SK-N-SH treated with all-trans-retinoic acid at 6 μM for 48 hours (cell line): ENCODE results near the gene C12orf57.

ENCODE experiments used
- ESRRG ChIP-seq: fragments of 250-450 bp; sonication (Bioruptor Pico); IDR thresholded peaks from 2 replicates; pipeline ENCODE4 v1.6.1; 2021; ENCODE audit warnings: mild to moderate bottlenecking
- SNAI2 ChIP-seq: fragments of 250-450 bp; sonication (Bioruptor Pico); IDR thresholded peaks from 2 replicates; pipeline ENCODE4 v1.5.0; 2020; ENCODE audit warnings: mild to moderate bottlenecking, moderate library complexity
- TCF4 ChIP-seq: fragments of 250-450 bp; sonication (Bioruptor Pico); IDR thresholded peaks from 2 replicates; pipeline ENCODE4 v1.8.0; 2021; ENCODE audit warnings: mild to moderate bottlenecking, moderate library complexity, borderline replicate concordance
- TOX ChIP-seq: fragments of 250-450 bp; sonication (Bioruptor Pico); IDR thresholded peaks from 2 replicates; pipeline ENCODE4 v1.8.0; 2021; ENCODE audit warnings: mild to moderate bottlenecking, moderate library complexity, borderline replicate concordance
- ZFP3 ChIP-seq: fragments of 250-450 bp; sonication (Bioruptor Pico); IDR thresholded peaks from 2 replicates; pipeline ENCODE4 v1.5.0; 2020; ENCODE audit warnings: mild to moderate bottlenecking, moderate library complexity
- ZFP30 ChIP-seq: fragments of 450-650 bp; formaldehyde crosslinking; IDR thresholded peaks from 2 replicates; pipeline ENCODE4 v1.5.0; 2022; ENCODE audit warnings: mild to moderate bottlenecking, moderate library complexity
- ZNF70 ChIP-seq: fragments of 450-650 bp; formaldehyde crosslinking; IDR thresholded peaks from 2 replicates; pipeline ENCODE4 v1.5.0; 2020; ENCODE audit warnings: mild to moderate bottlenecking, moderate library complexity
- TF ChIP-seq, protein P1 (sequence below): fragments of 250-450 bp; sonication (Bioruptor Pico); IDR thresholded peaks from 2 replicates; pipeline ENCODE4 v1.8.0; 2020; ENCODE audit warnings: mild to moderate bottlenecking, moderate library complexity, borderline replicate concordance
- TF ChIP-seq, protein P2 (sequence below): fragments of 250-450 bp; sonication (Bioruptor Pico); IDR thresholded peaks from 2 replicates; pipeline ENCODE4 v1.5.1; 2021; ENCODE audit warnings: mild to moderate bottlenecking, moderate library complexity
- TF ChIP-seq, protein P3 (sequence below): fragments of 250-450 bp; sonication (Bioruptor Pico); IDR thresholded peaks from 2 replicates; pipeline ENCODE4 v1.5.0; 2020; ENCODE audit warnings: mild to moderate bottlenecking, moderate library complexity

DNA sequence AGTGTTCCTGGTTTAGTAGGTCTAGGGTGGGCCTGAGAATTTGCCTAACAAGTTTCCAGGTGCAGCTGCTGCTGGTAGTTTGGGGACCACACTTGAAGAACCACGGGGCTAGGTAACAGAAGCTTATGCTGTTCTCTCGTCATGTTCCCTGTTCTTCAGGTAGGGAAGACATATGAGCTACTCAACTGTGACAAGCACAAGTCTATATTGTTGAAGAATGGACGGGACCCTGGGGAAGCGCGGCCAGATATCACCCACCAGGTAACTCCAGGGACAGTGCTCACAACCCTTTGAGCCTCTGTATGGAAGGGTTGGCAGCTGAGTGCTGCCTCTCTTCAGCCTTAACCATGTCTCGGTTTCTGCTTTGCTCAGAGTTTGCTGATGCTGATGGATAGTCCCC lies 30.4 kb downstream of the C12orf57 start:
- TF ChIP-seq, protein P1, sequence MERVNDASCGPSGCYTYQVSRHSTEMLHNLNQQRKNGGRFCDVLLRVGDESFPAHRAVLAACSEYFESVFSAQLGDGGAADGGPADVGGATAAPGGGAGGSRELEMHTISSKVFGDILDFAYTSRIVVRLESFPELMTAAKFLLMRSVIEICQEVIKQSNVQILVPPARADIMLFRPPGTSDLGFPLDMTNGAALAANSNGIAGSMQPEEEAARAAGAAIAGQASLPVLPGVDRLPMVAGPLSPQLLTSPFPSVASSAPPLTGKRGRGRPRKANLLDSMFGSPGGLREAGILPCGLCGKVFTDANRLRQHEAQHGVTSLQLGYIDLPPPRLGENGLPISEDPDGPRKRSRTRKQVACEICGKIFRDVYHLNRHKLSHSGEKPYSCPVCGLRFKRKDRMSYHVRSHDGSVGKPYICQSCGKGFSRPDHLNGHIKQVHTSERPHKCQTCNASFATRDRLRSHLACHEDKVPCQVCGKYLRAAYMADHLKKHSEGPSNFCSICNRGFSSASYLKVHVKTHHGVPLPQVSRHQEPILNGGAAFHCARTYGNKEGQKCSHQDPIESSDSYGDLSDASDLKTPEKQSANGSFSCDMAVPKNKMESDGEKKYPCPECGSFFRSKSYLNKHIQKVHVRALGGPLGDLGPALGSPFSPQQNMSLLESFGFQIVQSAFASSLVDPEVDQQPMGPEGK (CRISPR knock-in tag) = no peak
- TF ChIP-seq, protein P2, sequence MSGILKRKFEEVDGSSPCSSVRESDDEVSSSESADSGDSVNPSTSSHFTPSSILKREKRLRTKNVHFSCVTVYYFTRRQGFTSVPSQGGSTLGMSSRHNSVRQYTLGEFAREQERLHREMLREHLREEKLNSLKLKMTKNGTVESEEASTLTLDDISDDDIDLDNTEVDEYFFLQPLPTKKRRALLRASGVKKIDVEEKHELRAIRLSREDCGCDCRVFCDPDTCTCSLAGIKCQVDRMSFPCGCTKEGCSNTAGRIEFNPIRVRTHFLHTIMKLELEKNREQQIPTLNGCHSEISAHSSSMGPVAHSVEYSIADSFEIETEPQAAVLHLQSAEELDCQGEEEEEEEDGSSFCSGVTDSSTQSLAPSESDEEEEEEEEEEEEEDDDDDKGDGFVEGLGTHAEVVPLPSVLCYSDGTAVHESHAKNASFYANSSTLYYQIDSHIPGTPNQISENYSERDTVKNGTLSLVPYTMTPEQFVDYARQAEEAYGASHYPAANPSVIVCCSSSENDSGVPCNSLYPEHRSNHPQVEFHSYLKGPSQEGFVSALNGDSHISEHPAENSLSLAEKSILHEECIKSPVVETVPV (CRISPR knock-in tag) = no peak
- TF ChIP-seq ZFP30 (CRISPR knock-in tag) = no peak
- no peak for TF ChIP-seq TOX (CRISPR knock-in tag)
- TF ChIP-seq, protein P3, sequence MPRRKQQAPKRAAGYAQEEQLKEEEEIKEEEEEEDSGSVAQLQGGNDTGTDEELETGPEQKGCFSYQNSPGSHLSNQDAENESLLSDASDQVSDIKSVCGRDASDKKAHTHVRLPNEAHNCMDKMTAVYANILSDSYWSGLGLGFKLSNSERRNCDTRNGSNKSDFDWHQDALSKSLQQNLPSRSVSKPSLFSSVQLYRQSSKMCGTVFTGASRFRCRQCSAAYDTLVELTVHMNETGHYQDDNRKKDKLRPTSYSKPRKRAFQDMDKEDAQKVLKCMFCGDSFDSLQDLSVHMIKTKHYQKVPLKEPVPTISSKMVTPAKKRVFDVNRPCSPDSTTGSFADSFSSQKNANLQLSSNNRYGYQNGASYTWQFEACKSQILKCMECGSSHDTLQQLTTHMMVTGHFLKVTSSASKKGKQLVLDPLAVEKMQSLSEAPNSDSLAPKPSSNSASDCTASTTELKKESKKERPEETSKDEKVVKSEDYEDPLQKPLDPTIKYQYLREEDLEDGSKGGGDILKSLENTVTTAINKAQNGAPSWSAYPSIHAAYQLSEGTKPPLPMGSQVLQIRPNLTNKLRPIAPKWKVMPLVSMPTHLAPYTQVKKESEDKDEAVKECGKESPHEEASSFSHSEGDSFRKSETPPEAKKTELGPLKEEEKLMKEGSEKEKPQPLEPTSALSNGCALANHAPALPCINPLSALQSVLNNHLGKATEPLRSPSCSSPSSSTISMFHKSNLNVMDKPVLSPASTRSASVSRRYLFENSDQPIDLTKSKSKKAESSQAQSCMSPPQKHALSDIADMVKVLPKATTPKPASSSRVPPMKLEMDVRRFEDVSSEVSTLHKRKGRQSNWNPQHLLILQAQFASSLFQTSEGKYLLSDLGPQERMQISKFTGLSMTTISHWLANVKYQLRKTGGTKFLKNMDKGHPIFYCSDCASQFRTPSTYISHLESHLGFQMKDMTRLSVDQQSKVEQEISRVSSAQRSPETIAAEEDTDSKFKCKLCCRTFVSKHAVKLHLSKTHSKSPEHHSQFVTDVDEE (CRISPR knock-in tag) = no peak
- TF ChIP-seq SNAI2 (CRISPR knock-in tag) = no peak
- TF ChIP-seq ZFP3 = no peak
- no peak for TF ChIP-seq ESRRG
- TF ChIP-seq TCF4 (CRISPR knock-in tag) = no peak
- no peak for TF ChIP-seq ZNF70
